PC-3 (cell line): Measurements from ENCODE around the gene TBX1. TPM values are rescaled to one million over a fixed set of nuclear protein-coding genes. Genes with fewer than 3 reads are reported as not detected.

Experiments
- ATAC-seq: fragments of 200-7000 bp; cut with Tn5 transposase; 2 replicates; pipeline ENCODE4 v1.9.1; 2020; ENCODE audit warnings: mild to moderate bottlenecking, moderate library complexity
- Bru-seq: library from RNA; stranded (reverse); fragments of 400-500 nt; gene quantifications from one replicate; lab custom pipeline; 2021; lab: Mats Ljungman, UMichigan
- BruChase-seq, 2 experiments: library from RNA; stranded (reverse); fragments of 400-500 nt; gene quantifications; one replicate each; lab custom pipeline; 2021; lab: Mats Ljungman, UMichigan
- BruUV-seq: library from RNA; stranded (reverse); fragments of 400-500 nt; replicated peaks from 2 replicates; lab custom pipeline; 2021; lab: Mats Ljungman, UMichigan
- CTCF ChIA-PET: fragments of 300-600 bp; sonication (Branson Sonifier 250); formaldehyde crosslinking; loops from one replicate; lab custom pipeline; 2022; ENCODE audit warnings: antibody characterized with exemption; lab: Charles Lee
- POLR2A ChIA-PET: fragments of 300-600 bp; sonication (Branson Sonifier 250); formaldehyde crosslinking; loops from one replicate; lab custom pipeline; 2022; ENCODE audit warnings: antibody characterized with exemption; ENCODE audit not compliant: unreplicated experiment; lab: Charles Lee
- DNase-seq: peaks from one replicate; pipeline ENCODE4 v3.0.0-alpha.2; 2015
- H2AFZ ChIP-seq: fragments of 300-600 bp; sonication (generic); 2 replicates; pipeline ENCODE4 v1.6.0; 2016; ENCODE audit warnings: antibody characterized with exemption, low read length
- H3F3A ChIP-seq: fragments of 300-600 bp; sonication (generic); one replicate; pipeline ENCODE4 v1.6.0; 2017; ENCODE audit warnings: antibody characterized with exemption, low read length, control low read depth, mild to moderate bottlenecking; ENCODE audit not compliant: unreplicated experiment
- H3K27ac ChIP-seq: fragments of 300-600 bp; sonication (generic); 2 replicates; pipeline ENCODE4 v1.5.1; 2016; ENCODE audit warnings: mild to moderate bottlenecking, low read length
- H3K27me3 ChIP-seq: fragments of 300-600 bp; sonication (generic); 2 replicates; pipeline ENCODE4 v1.6.1; 2016; ENCODE audit warnings: low read length, mixed read lengths
- H3K36me3 ChIP-seq: fragments of 300-600 bp; sonication (generic); 2 replicates; pipeline ENCODE4 v1.6.1; 2016; ENCODE audit warnings: low read depth, mixed run types, low read length, mixed read lengths
- H3K4me1 ChIP-seq: fragments of 300-600 bp; sonication (generic); 2 replicates; pipeline ENCODE4 v1.5.1; 2016; ENCODE audit warnings: low read length; ENCODE audit not compliant: insufficient read depth
- H3K4me2 ChIP-seq: fragments of 300-600 bp; sonication (generic); 2 replicates; pipeline ENCODE4 v1.6.0; 2016; ENCODE audit warnings: low read length
- H3K4me3 ChIP-seq: fragments of 300-600 bp; sonication (generic); 2 replicates; pipeline ENCODE4 v1.5.1; 2016; ENCODE audit warnings: mild to moderate bottlenecking, low read length, mixed read lengths
- H3K79me2 ChIP-seq: fragments of 300-600 bp; sonication (generic); 2 replicates; pipeline ENCODE4 v1.6.1; 2017; ENCODE audit warnings: low read length, mixed read lengths
- H3K9ac ChIP-seq: fragments of 300-600 bp; sonication (generic); 2 replicates; pipeline ENCODE4 v1.6.0; 2016; ENCODE audit warnings: mild to moderate bottlenecking, low read length
- H3K9me2 ChIP-seq: fragments of 300-600 bp; sonication (generic); replicated peaks from 2 replicates; pipeline ENCODE4 v1.6.1; 2016; ENCODE audit warnings: mixed run types, low read length, mixed read lengths
- H3K9me3 ChIP-seq: fragments of 300-600 bp; sonication (generic); 2 replicates; pipeline ENCODE4 v1.6.1; 2016; ENCODE audit warnings: low read length, mixed read lengths
- H4K20me1 ChIP-seq: fragments of 300-600 bp; sonication (generic); 2 replicates; pipeline ENCODE4 v1.6.1; 2016; ENCODE audit warnings: low read length, mixed read lengths
- CTCF ChIP-seq: fragments of 300-600 bp; sonication (generic); conservative IDR thresholded peaks from 2 replicates; pipeline ENCODE4 v1.5.1; 2017; ENCODE audit warnings: antibody characterized with exemption, low read depth, mild to moderate bottlenecking, low read length
- EZH2 ChIP-seq: fragments of 300-600 bp; sonication (generic); IDR thresholded peaks from one replicate; pipeline ENCODE4 v1.6.1; 2017; ENCODE audit warnings: antibody characterized with exemption, mild to moderate bottlenecking, low read length; ENCODE audit not compliant: unreplicated experiment
- EZH2phosphoT487 ChIP-seq: fragments of 300-600 bp; sonication (generic); IDR thresholded peaks from 2 replicates; pipeline ENCODE4 v1.6.1; 2018; ENCODE audit warnings: mild to moderate bottlenecking, antibody characterized with exemption, low read length, borderline replicate concordance
- intact Hi-C: fragments of 100-400 bp; cut with micrococcal nuclease; formaldehyde crosslinking; loops from 2 replicates; pipeline ENCODE4 v1.9.0; 2023
- long read RNA-seq: library from polyadenylated mRNA; unstranded; transcript quantifications from one replicate; pipeline ENCODE4 v2.0.0, GENCODE V29; 2021; ENCODE audit not compliant: unreplicated experiment
- total RNA-seq: library from RNA; depleted of rRNA; stranded (reverse); fragments of >200 nt; gene quantifications from 2 replicates; pipeline ENCODE4 v1.2.3, GENCODE V29; 2014; rRNA removed

The TBX1 gene
- total RNA-seq (15.9 and 18.6 TPM in 2 replicates), Bru-seq, nascent RNA (percentile 47 among the genes with signal in this experiment), BruChase-seq, experiment 1, labeled RNA remaining after a 6-hour chase (percentile 54 among the genes with signal in this experiment), BruChase-seq, experiment 2, labeled RNA remaining after a 2-hour chase (percentile 55 among the genes with signal in this experiment)
- long read RNA-seq, transcript TBX1-206 (7 exons, 2,003 nt) = major isoform, 16 of 33 reads
- long read RNA-seq, partial matches to known transcripts = 13 of 33 reads
- long read RNA-seq, other reads (novel, unspliced or antisense) = 4 of 33 reads

DNA sequence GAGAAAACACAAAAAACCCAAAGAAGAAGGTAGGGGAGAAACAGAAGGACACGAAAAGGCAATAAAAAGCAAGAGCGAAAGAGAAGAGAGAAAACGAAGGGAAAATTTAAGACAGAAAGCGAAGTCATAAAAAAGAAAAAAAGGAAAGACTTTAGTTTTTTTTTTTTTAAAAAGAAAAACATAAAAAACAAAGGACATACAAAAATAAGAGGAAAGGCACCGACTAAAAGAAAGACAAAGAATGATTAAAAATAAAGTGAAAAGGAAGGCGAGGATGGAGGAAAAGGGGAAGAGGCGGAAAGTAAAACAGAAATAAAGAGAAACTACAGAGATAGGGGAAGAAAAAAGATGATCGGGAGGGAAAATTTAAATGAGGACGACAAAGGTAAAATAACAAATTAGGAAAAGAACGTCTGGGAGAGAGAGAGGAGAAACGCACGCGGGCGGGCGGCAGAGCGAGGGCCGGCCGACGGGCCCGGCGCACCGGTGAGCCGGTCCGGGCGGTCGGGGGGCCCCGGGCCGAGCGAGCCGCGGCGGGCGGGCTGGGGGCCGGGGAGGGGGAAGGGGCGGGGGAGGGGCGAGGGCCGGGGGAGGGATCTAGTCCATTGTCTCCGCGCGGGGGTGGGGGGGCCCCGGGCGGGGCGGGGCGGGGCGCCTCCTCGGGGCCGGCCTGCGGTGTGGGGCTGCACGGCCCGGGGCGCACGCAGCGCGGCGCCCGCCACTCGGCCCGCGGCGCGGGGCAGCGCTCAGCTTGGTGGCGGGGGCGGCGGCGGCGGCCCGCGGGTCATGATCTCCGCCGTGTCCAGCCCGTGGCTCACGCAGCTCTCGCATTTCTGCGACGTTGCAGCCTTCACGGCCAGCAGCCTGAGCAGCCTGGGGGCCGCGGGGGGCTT is at the start of gene TBX1:
TSS of gene TBX1 (plus strand) at position 721 of the 893 bp plus-strand sequence. CDS start at position 787, 66 bp downstream.
- Histone ChIP-seq H3F3A (no peaks in the 10 kb centered on the region), H3K9me2 (no peaks in the 10 kb centered on the region), H2AFZ (peak within 1 kb of the TSS; percentile 77), H3K4me3 (peak within 1 kb of the TSS; percentile 78), H3K9ac (peak within 1 kb of the TSS; percentile 83), H4K20me1 (no peaks in the 10 kb centered on the region), H3K9me3 (no peaks in the 10 kb centered on the region), H3K27me3 (no peaks in the 10 kb centered on the region), H3K27ac (0 out of 2 replicates have a peak within 1 kb of the TSS, but pooled peaks have one; percentile 1), H3K36me3 (no peaks in the 10 kb centered on the region), H3K4me2 (peak within 1 kb of the TSS; percentile 98), H3K4me1 (peaks cover 7% of the 10 kb centered on the region; the same call in 1 of the 2 replicates), H3K79me2 (peaks cover 32% of the 10 kb centered on the region)
- intact Hi-C loops = loop anchor here (10.0 kb wide), 1 partner anchor 94 kb away; the partner anchor contains the start of genes GNB1L and RTL10
- BruUV-seq = TSS peak; percentile 53
- CTCF ChIA-PET = no interaction called here
- peak; percentile 18 for ATAC-seq
- TF ChIP-seq CTCF (no peak), EZH2phosphoT487 (no peak), EZH2 (no peak)
- peak; percentile 7 for DNase-seq
- POLR2A ChIA-PET = no interaction called here

DNA sequence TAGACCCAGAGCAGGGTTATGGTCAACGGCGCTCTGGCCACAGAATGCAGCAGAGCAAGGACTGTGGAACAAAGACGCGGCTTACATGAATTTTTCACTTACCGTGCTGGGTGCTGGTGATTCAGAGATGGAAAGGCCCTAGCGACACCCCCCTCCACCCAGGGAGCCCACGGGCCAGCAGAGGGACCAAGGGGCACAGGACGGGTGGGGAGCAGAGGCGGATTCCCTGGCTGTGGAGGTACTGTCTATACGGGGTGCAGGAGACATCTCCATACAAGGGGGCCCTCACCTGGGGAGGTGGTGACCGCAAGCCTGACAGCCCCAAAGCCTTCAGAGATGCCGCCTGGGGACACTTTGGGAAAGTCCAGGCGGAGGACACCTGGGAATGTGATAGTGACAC is 47.3 kb upstream of the TBX1 start:
- H3K79me2 ChIP-seq = no peaks in the 10 kb centered on the region
- no TSS peak for BruUV-seq
- no peak overlapping the region for H3K4me2 ChIP-seq
- H2AFZ ChIP-seq = no peak overlapping the region
- H3K27me3 ChIP-seq = no peaks in the 10 kb centered on the region
- no peaks in the 10 kb centered on the region for H3F3A ChIP-seq
- intact Hi-C loops = loop anchor here (10.0 kb wide), 1 partner anchor 218 kb away; no protein-coding TSS in a partner anchor
- no peaks in the 10 kb centered on the region for H3K36me3 ChIP-seq
- POLR2A ChIA-PET = no interaction called here
- CTCF ChIA-PET = no interaction called here
- no peak overlapping the region for H3K4me3 ChIP-seq
- no peaks in the 10 kb centered on the region for H3K9me2 ChIP-seq
- H3K9ac ChIP-seq = no peak overlapping the region
- H4K20me1 ChIP-seq = no peaks in the 10 kb centered on the region
- ATAC-seq (no peak), DNase-seq (no peak)
- TF ChIP-seq EZH2 (no peak), CTCF (no peak), EZH2phosphoT487 (no peak)
- no peaks in the 10 kb centered on the region for H3K4me1 ChIP-seq
- H3K27ac ChIP-seq = no peak overlapping the region
- no peaks in the 10 kb centered on the region for H3K9me3 ChIP-seq
